NCI-H460 (cell line): ENCODE data around the gene TMEM132E. TPM values are rescaled to one million over a fixed set of nuclear protein-coding genes. Genes with fewer than 3 reads are reported as not detected.

Experiments
- DNase-seq: peaks from one replicate; pipeline ENCODE4 v3.0.0-alpha.2; 2016; ENCODE audit warnings: low read depth; ENCODE audit errors: extremely low read depth
- total RNA-seq: library from RNA; depleted of rRNA; stranded (reverse); fragments of >200 nt; shearing (Covaris generic); gene quantifications from 2 replicates; pipeline ENCODE4 v1.2.3, GENCODE V29; 2014

Gene TMEM132E
- total RNA-seq, 1 experiment from 2014 or later = 7.0 TPM

DNA sequence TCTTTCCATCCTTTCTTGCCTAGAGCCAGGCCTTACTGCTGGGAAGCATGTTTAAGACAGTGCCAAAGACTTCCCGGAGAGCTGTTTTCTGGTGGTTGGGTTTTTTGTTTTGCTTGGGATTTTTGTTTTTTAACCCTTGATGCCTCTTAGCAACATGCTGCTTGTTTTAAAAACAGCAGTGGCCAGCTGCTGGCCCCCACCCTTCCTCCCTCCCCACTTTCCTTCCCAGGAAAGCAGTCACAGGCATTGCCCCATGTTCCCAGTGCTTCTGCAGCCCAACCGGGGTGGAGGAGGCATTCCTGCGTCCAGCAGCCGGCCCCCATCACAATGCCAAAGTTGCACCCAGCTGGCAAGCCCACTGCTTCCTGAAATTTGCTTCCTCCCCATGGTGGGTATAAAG is 12.6 kb downstream of the TMEM132E start:
- no peak for DNase-seq

DNA sequence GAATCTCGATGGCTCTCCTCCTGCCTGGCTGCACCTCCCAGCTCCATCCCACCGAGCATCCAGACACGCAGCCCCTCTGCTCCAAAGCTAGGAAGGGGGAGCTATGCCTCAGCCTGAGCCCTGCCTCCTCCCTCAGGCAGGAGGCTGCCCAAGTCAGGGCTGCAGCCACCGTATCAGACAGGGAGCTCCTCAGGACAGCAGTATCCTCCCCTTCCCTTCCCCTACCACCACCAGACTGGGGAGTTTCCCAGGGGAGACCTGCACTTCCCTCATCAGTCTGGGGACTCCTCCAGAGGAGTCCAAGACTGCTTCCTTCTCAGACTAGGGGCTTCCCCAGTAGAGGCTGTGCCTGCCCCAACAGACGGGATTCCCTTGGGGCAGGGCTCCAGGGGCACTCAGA is 17.5 kb downstream of the TMEM132E start:
- no peak for DNase-seq

DNA sequence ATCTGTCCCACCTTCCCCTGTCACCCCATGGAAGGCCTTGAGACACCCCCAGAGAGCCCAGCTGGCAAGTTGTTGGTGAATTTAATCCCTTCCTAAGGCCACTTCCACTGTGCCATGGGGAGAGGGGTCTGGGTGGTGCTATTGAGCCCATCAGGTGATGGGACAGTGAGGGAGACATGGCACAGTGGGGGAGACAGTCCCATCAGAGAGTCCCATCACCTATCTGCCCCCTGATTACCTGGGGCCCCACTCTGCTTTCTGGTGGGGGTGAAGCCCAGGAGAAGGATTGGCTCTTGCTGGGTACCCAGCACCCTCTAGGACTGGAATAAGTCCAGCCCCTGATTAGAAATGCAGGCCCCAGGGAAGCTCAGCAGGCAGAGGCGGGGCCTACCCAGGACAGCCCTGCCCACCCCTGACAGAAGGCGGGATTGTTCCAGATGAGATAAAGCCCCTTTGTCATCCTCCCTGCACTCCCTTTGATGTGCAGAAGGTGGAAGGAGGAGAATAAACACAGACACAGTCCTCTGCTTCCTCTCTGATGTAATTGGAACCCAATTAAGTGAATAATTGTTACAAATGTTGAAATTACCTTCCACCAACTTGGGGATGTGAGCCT is 18.9 kb downstream of the TMEM132E start:
- no peak for DNase-seq

DNA sequence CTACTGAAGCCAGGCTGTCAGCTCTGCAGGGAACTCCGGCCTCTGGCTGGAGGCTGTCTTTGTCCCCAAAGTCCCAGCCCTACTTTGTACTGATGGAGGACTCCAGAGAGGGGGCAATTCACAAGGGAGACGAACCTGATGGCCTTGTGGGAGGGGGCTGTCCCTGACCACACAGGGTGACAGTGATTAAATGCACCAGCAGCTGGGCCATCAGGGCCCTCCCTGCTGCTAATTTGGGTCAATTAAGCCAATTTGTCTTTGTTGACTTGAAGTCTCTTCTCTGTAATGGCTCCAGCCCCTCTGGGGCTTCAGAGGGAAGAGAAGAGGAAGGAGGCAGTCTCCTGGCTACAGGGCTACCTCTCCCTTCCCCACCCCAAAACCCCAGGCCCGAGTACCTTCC is 22.0 kb downstream of the TMEM132E start:
- no peak for DNase-seq

DNA sequence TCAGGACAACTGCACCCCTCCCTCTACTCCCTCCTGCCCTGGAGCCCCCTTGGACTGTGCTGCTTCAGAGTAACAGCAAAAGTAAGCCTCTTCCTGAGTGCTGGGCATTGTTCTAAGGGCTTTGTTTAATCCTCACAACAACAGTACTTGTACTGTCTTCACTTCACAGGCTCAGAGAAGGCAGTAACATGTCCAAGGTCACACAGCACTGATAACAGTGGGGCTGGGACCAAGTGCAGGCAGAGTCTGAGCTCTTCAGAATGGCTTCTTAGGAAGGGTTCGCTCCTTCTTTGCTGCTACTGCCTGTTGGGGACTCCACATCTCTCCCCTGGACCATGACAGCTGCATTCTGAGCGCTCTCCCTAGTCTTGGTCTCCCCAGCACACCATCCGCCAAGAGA is 24.6 kb downstream of the TMEM132E start:
- no peak for DNase-seq

DNA sequence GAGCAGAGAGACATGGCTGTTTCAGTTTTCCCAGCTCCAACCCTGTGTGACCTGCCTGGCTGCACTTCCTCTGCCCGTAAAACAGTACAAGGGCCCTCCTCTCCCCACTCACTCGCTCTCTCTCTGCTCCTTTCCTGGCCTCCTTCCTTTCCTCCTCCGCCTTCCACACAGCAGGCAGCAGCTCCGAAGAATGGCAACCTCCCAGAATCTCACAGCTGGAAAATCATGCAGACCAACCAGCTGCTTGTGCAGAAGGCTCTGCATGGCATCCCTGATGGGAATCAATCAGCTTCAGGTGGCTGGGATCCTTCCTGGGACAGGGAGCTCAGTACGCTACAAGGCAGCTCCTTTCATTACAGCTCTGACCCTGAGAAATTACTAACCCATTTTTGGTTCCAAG is 27.4 kb downstream of the TMEM132E start:
- no peak for DNase-seq

DNA sequence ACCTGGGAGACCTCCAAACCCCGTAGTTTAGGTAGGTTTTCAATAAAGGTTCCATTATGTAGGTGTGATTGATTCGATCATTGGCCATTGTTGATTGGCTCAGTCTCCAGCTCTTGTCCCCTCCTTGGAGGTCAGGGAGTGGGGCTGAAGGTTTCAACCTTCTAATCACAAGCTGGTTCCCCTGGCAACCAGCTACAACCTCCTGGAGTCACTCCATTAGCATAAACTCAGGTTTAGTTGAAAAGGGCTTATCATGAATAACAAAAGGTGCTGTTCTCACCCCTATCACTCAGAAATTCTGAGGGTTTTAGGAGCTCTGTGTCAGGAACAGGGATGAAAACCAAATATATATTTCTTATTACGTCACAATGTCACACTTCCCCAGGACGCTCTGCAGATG is 28.5 kb downstream of the TMEM132E start:
- DNase-seq = no peak

DNA sequence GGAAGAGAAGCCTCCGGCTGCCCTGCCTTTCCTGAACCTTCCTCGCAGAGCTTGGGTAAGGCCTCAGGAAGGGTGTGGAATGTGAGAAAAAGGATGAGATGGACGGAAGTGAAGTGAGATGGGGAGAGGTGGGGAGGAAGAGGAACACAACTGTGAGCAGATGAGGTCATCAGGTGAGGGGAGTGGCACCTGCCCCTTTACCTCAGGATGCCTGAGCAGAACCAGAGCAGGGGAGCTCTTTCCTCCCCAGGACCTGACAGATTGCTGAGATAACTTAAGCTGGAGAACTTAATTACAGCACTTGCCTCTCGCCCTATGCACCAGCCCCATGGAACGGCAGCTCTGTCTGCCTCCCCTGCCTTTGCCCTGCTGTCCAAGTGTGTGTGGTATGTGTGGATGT is 29.8 kb downstream of the TMEM132E start:
- no peak for DNase-seq

DNA sequence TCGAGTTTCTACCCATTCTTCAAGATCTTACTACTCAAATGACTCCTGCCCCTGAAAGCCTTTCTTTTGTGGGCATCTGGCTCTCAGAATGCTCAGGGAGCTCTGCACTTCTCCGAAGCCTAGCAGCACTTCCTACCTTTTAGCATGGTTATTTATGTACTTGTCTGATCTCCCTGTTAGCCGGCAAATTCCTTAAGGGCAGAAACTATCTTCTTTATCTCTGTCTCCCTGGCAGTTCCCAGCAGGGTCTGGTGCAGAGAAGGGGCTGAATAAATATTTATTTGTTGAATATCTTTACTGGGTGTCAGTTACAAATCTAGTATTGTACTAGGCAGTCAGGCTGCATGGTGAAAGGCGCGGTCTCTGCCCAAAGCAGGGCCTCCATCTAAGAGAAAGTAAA is 30.7 kb downstream of the TMEM132E start:
- DNase-seq = no peak

DNA sequence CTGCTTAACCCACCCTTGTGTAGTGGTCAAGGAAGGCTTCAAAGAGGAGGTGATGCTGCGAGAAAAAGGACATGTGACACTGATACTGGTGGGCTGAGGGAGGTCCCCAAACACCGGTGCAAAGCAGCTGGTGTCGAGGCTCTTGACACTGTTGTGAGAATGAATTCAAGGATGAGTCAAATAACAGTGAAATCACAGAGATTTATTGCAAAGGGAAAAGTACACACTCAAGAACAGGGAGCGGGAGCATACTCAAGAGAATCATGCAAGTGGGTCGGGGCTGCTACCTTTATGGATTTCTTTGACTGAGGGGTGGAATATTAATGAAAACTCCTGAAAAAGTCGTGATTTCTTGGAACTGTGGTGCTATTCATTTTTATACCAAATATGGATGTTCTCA is 31.1 kb downstream of the TMEM132E start:
- no peak for DNase-seq

DNA sequence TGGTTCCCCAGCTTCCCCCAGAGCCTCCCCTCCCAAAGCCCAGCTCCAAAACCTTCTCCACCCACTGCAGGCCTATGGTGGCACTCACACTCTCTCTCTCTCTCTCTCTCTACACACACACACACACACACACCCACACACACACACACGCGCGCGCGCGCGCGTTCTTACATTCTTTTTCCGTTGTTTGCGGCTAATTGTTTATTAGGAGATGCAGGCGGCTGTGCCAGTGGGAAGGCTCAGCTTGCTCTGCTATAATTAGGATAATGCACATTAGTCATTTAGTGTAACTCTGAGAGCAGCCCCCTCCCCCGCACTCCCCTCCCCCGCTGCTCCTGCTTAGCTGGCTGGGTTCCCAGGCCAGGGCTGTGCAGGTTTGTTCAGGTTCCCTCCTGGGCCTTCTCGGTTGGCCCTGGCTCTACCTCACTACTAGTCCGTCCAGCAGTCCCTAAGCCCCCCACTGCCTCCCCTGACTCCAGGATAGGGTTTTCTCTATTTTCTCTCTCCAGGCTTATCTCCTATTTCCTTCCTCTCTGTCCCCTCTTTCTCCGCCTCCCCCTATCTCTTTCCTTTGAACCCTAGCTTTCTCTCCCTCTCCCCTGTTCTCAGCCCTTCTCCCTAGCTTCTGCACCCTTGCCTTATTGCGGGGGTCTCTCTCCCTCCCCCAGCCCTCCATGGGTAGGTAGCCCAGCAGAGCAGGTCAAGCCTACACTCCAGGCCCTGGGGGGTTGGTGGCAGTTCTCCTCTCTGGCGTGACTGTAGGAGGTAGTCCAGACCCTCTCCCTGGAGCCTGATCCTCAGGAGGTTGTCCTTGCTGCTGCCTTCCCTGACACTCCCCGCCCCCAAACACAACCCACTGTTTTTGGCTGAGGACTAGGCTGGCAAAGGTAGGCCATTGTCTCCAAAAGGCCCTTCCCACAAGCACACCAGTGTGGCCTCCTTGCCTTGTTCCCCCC is 34.0 kb downstream of the TMEM132E start:
- no peak for DNase-seq

DNA sequence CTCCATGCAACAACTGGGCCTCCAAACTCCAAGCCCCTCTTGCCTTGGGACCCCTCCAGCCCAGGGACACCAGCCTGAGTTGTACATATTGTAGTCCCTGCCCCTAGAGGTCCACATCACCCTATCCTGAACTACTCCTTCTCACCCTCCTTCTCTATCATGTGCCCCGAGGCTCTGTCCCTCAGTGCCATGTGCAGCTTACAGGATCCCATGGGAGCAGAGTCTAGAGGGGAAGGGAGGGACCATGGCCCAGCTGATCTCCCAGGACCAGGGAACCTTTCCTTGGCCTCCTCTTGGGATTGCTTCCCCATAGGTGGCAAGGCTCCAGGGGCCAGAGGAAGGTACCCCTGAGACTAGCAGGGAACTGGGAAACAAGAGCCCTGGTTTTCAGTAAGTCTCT is 35.3 kb downstream of the TMEM132E start:
- DNase-seq = no peak

DNA sequence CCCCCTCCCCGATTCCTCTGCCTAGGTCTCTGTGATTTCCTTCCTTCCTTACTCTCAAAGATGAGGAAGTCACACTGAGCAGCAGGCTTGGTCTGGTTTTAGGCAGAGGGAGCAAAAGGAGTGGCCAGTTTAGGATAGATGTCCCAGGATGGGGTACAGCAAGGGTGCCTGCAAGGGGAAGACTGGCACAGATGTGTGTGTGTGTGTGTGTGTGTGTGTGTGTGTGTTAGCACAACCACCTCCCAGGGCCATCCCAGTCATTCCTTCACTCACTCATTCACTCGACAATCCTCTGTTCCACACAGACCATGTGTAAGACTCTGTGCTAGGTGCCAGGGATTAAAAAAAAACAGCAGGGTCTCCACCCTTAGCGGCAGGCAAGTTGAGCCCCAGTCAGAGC is 35.9 kb downstream of the TMEM132E start:
- no peak for DNase-seq

DNA sequence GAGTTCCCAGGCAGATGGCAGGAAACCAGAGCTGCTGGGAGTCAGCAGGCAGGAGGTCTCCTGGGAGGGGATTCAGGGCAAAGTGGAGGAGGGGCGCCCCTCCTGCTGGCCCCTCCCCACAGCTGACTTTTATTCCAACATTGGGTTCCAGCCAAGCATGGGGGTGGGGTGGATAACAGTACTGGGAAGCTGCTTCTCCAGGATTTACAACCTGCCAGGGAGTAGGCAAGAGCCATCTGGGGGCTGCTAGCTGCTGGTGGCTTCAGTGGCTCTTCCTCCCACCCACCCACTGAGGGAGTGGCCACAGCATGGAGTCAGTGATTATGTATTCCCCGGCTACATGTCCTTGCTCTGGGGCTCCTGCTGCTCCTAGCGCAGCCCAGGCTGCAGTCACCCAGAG is 36.8 kb downstream of the TMEM132E start:
- no peak for DNase-seq

DNA sequence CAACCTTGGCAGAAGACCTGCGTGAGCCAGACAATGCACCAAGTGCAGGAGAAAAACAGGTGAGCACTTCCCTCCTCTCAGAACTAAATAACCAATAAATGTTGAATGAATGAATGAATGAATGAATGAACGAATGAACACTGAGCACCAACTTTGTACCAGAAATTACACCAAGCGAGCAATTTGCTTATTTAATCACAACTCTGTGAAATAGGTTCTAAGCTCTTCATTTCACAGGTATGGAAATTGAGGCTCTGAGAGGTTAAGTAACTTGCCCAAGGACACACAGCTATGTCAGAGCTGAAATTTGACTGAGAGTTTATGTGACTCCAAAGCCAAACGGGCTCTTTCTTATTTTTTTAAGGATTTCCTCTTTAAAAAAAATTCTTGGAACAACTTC is 38.0 kb downstream of the TMEM132E start:
- DNase-seq = no peak

DNA sequence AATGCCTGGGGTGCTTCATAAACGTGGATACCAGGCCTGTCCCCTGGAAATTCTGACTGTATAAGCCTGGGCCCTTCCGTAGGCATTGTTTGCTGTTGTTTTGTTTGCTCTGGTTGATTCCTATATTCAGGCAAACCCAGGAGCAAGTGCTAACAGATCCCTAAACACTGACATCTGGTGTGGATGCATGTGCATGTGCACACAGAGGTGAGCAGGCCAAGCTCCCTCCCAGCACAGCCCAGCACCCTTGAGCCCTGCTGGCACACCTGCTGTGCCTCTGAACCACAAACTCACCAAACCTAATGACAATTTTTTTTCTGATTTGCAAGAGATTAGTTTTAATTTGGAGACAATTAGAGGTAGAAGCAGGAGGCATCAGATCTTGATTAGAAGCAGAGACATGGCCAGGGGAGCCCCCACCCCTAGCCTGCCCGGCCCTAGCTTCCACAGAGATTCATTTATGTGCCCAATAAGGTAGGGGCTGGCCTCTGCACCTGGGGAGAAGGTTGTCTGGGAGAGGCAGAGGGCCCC is 40.4 kb downstream of the TMEM132E start:
- DNase-seq = no peak

DNA sequence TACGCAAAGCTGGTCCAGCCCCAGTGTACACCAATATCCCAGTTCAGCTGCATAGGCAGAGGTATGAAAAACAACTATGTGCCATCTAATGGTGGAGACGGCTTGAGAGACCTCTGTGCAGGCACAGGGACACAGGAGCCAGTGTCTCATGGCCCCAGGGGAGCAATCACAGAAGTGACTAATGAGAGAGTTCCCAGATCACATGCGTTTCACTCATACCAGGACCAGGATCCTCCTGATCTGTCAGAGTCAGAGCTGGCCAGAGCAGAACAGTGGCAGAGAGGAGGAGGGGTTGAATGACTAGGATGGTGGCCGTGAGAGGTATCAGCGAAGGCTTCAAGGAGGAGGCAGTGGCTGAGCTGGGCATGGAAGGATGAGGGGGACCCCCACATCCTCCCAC is 41.1 kb downstream of the TMEM132E start:
- no peak for DNase-seq

DNA sequence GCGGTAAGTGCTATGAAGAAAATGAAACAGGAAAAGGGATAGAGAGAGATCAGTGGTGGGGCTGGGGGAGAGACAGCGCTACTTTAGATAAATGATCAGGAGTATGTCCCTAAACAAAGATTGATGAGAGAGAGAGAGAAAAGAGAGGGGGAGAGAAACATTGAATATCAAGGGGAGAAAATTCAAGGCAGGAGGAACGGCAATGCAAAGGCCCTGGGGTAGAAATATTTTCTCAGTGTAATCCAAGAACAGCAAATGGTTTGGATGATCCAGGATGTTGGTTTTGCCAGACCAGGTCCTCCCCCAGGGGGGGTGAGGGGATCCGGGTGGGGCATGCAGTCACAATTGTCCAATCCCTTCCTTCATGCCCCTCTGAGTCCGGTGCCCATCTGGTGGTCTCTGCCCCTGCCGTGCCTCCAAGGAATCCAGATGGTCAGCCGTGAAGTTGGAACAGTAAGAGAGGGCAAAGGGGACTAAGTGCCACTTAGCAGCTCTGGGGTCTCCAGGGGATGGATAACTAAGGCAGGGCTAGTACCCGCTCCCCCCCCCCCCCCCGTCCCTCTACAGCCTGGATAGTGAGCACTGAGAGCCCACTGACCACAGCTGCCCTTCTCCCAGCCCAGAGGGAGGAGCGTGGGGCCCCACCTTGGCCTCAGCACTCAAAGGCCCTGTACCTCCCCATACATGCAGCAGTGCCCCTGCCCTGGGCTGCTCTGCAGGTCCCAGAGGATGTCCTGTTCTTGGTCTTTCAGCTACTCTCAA is 43.7 kb downstream of the TMEM132E start:
- no peak for DNase-seq

DNA sequence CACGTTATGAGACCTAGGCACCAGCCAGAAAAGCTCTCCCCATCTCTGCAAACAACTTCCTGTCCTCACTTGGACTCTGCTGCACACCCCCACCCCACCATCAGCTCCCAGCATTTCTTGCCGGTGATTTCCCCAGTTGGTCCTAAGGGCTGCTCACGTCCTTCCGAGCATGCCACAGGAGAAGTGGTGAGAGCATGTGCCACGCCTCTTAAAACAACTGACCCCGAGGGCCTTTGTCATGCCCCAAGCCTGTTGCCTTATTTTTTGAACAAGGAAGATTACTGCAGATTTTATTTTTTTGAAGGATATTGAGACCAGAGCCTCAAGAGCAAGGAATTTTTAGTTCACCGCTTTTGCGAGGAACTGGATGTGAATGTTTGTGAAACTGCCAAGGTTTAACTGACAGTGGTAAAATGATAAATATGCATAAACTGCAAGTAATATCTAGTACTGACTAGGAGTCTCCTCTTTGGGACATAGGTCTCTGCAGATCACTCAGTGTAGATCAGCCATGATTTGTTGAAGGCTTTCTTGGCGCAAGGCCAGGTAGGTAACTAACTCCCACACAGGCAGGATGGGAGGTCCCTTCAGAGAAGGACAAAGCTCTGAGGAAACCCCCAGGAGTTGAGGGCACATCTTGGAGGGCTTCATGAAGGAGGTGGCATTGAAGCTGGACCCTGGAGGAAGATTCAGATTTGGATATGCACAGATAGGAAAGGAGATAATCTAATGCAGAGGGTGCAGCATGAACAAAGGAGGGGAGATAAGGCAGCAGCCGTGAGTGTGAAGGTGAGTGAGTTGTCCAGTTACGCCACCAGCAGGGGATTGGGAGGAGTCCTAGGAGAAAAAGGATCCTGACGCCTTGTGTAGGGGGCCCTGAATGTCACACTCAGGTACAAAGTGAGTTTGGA is 44.7 kb downstream of the TMEM132E start:
- no peak for DNase-seq

DNA sequence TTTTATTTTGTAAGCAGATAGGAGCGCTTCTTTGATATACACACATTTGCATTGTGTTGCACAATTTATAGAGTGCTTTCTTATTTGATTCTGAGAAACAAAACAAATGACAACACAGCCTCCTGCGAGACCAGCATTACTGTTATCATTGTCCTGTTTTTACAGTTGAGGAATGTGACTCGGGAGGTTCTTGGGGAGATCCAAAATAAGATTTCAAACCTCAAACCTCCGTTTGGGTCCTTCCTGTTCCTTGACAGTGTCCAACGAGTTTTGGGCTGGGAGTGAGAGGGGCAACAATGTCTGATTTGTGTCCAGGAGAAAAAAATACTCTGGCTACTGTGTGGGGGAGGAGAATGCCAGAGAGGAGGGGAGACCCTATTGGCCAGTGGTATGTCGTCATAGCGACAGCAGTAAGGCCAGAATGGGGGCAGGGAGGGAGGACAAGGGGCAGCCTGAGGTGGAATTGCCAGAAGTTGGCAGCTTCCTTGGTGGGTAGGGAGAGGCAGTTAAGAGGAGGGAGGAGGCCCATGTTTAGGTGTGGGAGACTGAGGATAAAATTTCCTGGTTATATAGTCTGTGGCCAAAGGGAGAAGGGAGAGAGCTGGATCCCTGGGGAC is 45.5 kb downstream of the TMEM132E start:
- DNase-seq = no peak
